Sigmoid colon (tissue), 7 donors: ENCODE measurements around the gene UGP2. TPM values are rescaled to one million over a fixed set of nuclear protein-coding genes. Genes with fewer than 3 reads are reported as not detected.
"Not testable (repeated sequence)": the region's sequence is repeated elsewhere in the genome, so short reads cannot be mapped to it uniquely, and the experiment has no call there.

Experiments
- DNase-seq: peaks from one replicate; pipeline ENCODE4 v3.0.0-alpha.2; 2019
- H3K27ac ChIP-seq, 4 donors: fragments of 200-600 bp; sonication (generic); one replicate each; pipeline ENCODE4 v1.5.1; 2016 to 2019; ENCODE audit warnings: mild to moderate bottlenecking in 1 of 4
- H3K27me3 ChIP-seq, 3 donors: fragments of 200-600 bp; sonication (generic); one replicate each; pipeline ENCODE4 v1.5.1; 2019; ENCODE audit warnings: mild to moderate bottlenecking in 1 of 3
- H3K36me3 ChIP-seq, 4 donors: fragments of 200-600 bp; sonication (generic); one replicate each; pipeline ENCODE4 v1.5.1; 2016 to 2019
- H3K4me1 ChIP-seq, 4 donors: fragments of 200-600 bp; sonication (generic); one replicate each; pipeline ENCODE4 v1.5.1; 2017 to 2019
- H3K4me3 ChIP-seq, 4 donors: fragments of 200-600 bp; sonication (generic); one replicate each; pipeline ENCODE4 v1.5.1; 2017 to 2019; ENCODE audit warnings: mild to moderate bottlenecking in 2 of 4, moderate library complexity in 1 of 4
- H3K9me3 ChIP-seq, 4 donors: fragments of 200-600 bp in 3 of 4; sonication (generic) in 3 of 4; one replicate each; pipeline versions ENCODE4 v1.5.1 to v1.6.1; 2013 to 2019
- EP300 ChIP-seq, 4 donors: sonication (generic); formaldehyde crosslinking; IDR thresholded peaks; one replicate each; pipeline ENCODE4 v1.6.1; 2017; ENCODE audit warnings: antibody characterized with exemption in 4 of 4
- POLR2A ChIP-seq, 2 donors: fragments of 450-650 bp; IDR thresholded peaks; one replicate each; pipeline ENCODE4 v1.6.1; 2016; ENCODE audit warnings: antibody characterized with exemption in 2 of 2, mild to moderate bottlenecking in 2 of 2, moderate library complexity in 2 of 2
- POLR2AphosphoS5 ChIP-seq, 4 donors: sonication (generic); formaldehyde crosslinking; IDR thresholded peaks; one replicate each; pipeline ENCODE4 v1.6.1; 2017; ENCODE audit warnings: antibody characterized with exemption in 4 of 4
- WGBS, 2 donors: extraction: QIAGEN DNeasy Blood & Tissue Kit; methylation state at CpG; one replicate each; pipeline ENCODE4 v1.1.7; 2013; 5-methylcytosine and 5-hydroxymethylcytosine counted together
- intact Hi-C: fragments of 100-400 bp; cut with DNase I; formaldehyde crosslinking; loops from one replicate; pipeline ENCODE4 v1.15.1; 2023
- polyA plus RNA-seq, 3 donors: library from polyadenylated mRNA; stranded (reverse); fragments of 200-250 nt; gene quantifications; one replicate each; pipeline ENCODE4 v1.2.3, GENCODE V29; 2013
- total RNA-seq, 4 donors: library from RNA; depleted of rRNA; stranded (reverse); fragments of >200 nt; gene quantifications; one replicate each; pipeline ENCODE4 v1.1.0, GENCODE V29; 2016
- TF ChIP-seq, protein P1 (sequence below), 4 experiments: fragments of 450-650 bp in 3 of 4; fragments of 200-600 bp in 1 of 4; IDR thresholded peaks; one replicate each; pipeline ENCODE4 v1.5.1; 2016 to 2019; ENCODE audit warnings: antibody characterized with exemption in 4 of 4, mild to moderate bottlenecking in 3 of 4, moderate library complexity in 2 of 4
- donor health status: healthy with polysubstance abuse.
- donor health status: Bipolar disorder and iron deficiency.
- donor health status: healthy.

UGP2 gene
- total and polyA plus RNA-seq, 7 donors = 132 to 809 (median 195) TPM

- Histone ChIP-seq H3K4me3 (no peak overlapping the region), H3K36me3 (no peaks in the 10 kb centered on the region), H3K4me1 (no peaks in the 10 kb centered on the region), H3K27me3 (no peaks in the 10 kb centered on the region), H3K27ac (no peak overlapping the region), H3K9me3 (no peaks in the 10 kb centered on the region)
- intact Hi-C loops = no loop called here
- no peak for TF ChIP-seq EP300 (IDR thresholded peaks at IDR 0.05)
- TF ChIP-seq POLR2AphosphoS5 (IDR thresholded peaks at IDR 0.05) = no peak
- TF ChIP-seq, protein P1, sequence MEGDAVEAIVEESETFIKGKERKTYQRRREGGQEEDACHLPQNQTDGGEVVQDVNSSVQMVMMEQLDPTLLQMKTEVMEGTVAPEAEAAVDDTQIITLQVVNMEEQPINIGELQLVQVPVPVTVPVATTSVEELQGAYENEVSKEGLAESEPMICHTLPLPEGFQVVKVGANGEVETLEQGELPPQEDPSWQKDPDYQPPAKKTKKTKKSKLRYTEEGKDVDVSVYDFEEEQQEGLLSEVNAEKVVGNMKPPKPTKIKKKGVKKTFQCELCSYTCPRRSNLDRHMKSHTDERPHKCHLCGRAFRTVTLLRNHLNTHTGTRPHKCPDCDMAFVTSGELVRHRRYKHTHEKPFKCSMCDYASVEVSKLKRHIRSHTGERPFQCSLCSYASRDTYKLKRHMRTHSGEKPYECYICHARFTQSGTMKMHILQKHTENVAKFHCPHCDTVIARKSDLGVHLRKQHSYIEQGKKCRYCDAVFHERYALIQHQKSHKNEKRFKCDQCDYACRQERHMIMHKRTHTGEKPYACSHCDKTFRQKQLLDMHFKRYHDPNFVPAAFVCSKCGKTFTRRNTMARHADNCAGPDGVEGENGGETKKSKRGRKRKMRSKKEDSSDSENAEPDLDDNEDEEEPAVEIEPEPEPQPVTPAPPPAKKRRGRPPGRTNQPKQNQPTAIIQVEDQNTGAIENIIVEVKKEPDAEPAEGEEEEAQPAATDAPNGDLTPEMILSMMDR (IDR thresholded peaks at IDR 0.05) = no peak
- TF ChIP-seq POLR2A (IDR thresholded peaks at IDR 0.05) = no peak
- no peak for DNase-seq
- WGBS, 2 donors = 96% methylated on average over 6 of the region's 6 CpGs
These were observed 40.2 kb upstream of the UGP2 start for GRCh38 chr2:63801455-63801854.

DNA sequence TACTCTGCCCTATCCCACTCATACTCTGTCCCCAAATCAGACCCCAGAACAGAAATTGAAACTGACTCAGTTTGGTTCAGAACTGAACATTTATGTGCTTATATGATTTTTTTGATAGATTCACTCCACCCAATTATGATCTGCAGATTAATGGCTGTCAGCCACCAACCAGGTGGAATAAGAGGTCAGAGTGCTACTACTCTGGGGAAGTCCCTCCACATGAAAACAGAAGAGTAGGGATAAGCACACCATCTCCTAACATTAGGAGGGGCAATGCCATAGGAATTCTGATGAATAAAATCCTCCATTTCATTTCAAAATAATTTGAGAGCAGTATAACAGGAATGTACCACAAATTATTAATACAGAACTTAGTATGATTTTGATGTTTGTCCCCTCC lies 36.3 kb upstream of the UGP2 start:
- no peak for TF ChIP-seq EP300 (IDR thresholded peaks at IDR 0.05)
- TF ChIP-seq, protein P1 (IDR thresholded peaks at IDR 0.05) = no peak
- no peak for TF ChIP-seq POLR2AphosphoS5 (IDR thresholded peaks at IDR 0.05)
- TF ChIP-seq POLR2A (IDR thresholded peaks at IDR 0.05) = no peak
- intact Hi-C loops = no loop called here
- H3K36me3 ChIP-seq = no peaks in the 10 kb centered on the region

GRCh38 chr2:63808036-63808435 lies 33.7 kb upstream of the UGP2 start:
- H3K9me3 ChIP-seq, H3K4me3 ChIP-seq, H3K27ac ChIP-seq, DNase-seq, H3K27me3 ChIP-seq, H3K4me1 ChIP-seq, intact Hi-C loops, H3K36me3 ChIP-seq: not testable (repeated sequence)
- 92 to 93% methylated on average over 2 of the region's 6 CpGs for WGBS, 2 donors

More for the DNA sequence above, 36.3 kb upstream of the UGP2 start:
- Histone ChIP-seq H3K4me1 (no peaks in the 10 kb centered on the region), H3K27me3 (no peaks in the 10 kb centered on the region), H3K27ac (no peak overlapping the region), H3K4me3 (no peak overlapping the region), H3K9me3 (no peaks in the 10 kb centered on the region)
- no peak for DNase-seq

DNA sequence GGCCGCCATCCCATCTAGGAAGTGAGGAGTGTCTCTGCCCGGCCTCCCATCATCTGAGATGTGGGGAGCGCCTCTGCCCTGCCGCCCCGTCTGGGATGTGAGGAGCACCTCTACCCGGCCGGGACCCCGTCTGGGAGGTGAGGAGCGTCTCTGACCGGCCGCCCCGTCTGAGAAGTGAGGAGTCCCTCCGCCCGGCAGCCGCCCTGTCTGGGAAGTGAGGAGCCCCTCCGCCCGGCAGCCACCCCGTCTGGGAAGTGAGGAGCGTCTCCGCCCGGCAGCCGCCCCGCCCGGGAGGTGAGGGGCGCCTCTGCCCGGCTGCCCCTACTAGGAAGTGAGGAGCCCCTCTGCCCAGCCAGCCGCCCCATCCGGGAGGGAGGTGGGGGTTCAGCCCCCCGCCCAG lies 32.8 kb upstream of the UGP2 start:
- intact Hi-C loops, H3K36me3 ChIP-seq, H3K9me3 ChIP-seq, H3K4me1 ChIP-seq, H3K27ac ChIP-seq, DNase-seq, H3K27me3 ChIP-seq, H3K4me3 ChIP-seq: not testable (repeated sequence)
- 93 to 98% methylated on average over 29 of the region's 29 CpGs for WGBS, 2 donors

DNA sequence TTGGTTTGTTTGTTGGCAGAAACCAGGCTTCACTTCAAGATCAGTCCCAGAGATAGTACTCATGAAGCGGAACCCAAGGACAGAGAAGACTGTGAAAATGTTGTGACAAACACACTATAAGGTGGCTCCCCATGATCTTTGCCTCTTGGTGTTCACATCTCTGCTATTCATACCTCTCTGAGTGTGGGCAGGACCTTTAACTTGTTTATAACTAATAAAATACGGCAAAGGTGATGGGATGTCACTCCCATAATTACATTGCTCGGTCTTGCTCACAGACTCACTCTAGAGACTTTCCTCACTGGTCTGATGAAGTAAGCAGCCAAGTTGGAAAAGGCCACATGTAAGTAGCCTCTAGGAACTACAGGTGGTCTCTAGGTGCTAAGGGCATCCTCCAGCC lies 30.6 kb upstream of the UGP2 start:
- no peaks in the 10 kb centered on the region for H3K9me3 ChIP-seq
- H3K27me3 ChIP-seq = no peaks in the 10 kb centered on the region
- WGBS, 2 donors = 46 to 83% methylated on average over 3 of the region's 3 CpGs
- no peaks in the 10 kb centered on the region for H3K36me3 ChIP-seq
- H3K4me3 ChIP-seq = no peak overlapping the region
- intact Hi-C loops = no loop called here
- H3K27ac ChIP-seq = no peak overlapping the region
- TF ChIP-seq POLR2A (IDR thresholded peaks at IDR 0.05) (no peak), POLR2AphosphoS5 (IDR thresholded peaks at IDR 0.05) (no peak), EP300 (IDR thresholded peaks at IDR 0.05) (no peak)
- TF ChIP-seq, protein P1 (IDR thresholded peaks at IDR 0.05) = no peak
- H3K4me1 ChIP-seq = no peaks in the 10 kb centered on the region
- DNase-seq = no peak

GRCh38 chr2:63811870-63812269 lies 29.8 kb upstream of the UGP2 start:
- WGBS, 2 donors = 97 to 98% methylated on average over 7 of the region's 7 CpGs
- intact Hi-C loops, H3K4me1 ChIP-seq: not testable (repeated sequence)

More at GRCh38 chr2:63811870-63812269, 29.8 kb upstream of the UGP2 start:
- not testable (repeated sequence) for DNase-seq, H3K27me3 ChIP-seq, H3K4me3 ChIP-seq, H3K36me3 ChIP-seq, H3K9me3 ChIP-seq, H3K27ac ChIP-seq
